ENCODE results near the gene XAB2. TPM values are rescaled to one million over a fixed set of nuclear protein-coding genes. Genes with fewer than 3 reads are reported as not detected.

Gene XAB2
- total RNA-seq, 1 experiment from 2014 or later = 48.0 TPM

DNA sequence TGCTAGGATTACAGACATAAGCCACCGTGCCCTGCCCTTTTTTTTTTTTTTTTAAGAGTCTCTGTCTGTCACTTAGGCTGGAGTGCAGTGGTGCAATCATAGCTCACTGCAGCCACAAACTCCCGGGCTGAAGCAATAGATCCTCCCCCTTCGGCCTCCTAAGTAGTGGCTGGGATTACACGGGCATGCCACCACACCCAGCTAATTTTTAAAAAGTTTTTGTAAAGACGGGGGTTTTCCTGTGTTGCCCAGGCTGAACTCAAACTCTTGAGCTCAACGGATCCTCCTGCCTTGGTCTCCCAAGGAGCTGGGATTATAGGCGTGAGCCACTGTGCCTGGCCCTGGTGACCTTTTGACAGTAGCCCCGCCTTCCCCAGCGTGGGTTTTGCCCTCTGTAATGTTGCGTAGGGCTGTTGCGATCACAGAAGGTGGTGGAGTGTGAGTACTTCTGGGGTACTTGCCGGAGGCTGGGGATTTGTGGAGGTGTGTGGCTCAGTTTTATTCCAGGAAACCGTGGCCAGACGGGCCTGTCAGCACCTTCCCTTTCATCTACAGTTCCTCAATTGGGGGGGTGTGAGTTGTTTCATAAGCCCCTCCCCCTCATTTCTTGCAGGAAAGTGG, 27.9 kb upstream of the XAB2 start:
- WGBS (ENCODE audit: extremely low coverage, insufficient read length, low lambda C conversion rate) = no CpG with 5 or more reads among the region's 14 CpGs

More for the DNA sequence above, 27.9 kb upstream of the XAB2 start:
- Histone ChIP-seq H4K91ac (ENCODE audit: insufficient read length, low read depth, low read length) (no peak overlapping the region), H4K20me1 (ENCODE audit: control insufficient read depth, insufficient read depth, insufficient read length) (no peaks in the 10 kb centered on the region), H3K27ac (ENCODE audit: insufficient read length, low read depth, low read length) (no peak overlapping the region), H2BK5ac (ENCODE audit: insufficient read length, low read length) (no peak overlapping the region), H3K23ac (ENCODE audit: insufficient read length, low read depth, low read length) (no peak overlapping the region), H3K9me3 (ENCODE audit: control insufficient read depth, low read depth, low read length) (no peaks in the 10 kb centered on the region), H2BK20ac (ENCODE audit: low read depth, low read length, poor library complexity, severe bottlenecking) (no peak overlapping the region), H3K9ac (ENCODE audit: extremely low read depth, insufficient read length, low read length) (no peak overlapping the region), H2BK15ac (ENCODE audit: low read depth, low read length) (no peak overlapping the region), H3K4me2 (ENCODE audit: insufficient read depth, insufficient read length, low read length) (no peak overlapping the region), H2BK12ac (ENCODE audit: insufficient read length, low read depth, low read length) (no peak overlapping the region), H4K8ac (replicated peaks; ENCODE audit: insufficient read length, low read depth, low read length) (no peak overlapping the region), H3K27me3 (ENCODE audit: insufficient read depth, low read length) (peaks cover 4% of the 10 kb centered on the region; the same call in 1 of the 2 replicates), H3K23me2 (ENCODE audit: insufficient read length, low read depth, low read length, poor library complexity, severe bottlenecking) (no peaks in the 10 kb centered on the region), H3K4ac (ENCODE audit: low read depth, low read length) (no peak overlapping the region), H3K14ac (ENCODE audit: insufficient read depth, low read length) (no peak overlapping the region), H3K56ac (ENCODE audit: insufficient read length, low read depth, low read length) (no peak overlapping the region), H3T11ph (ENCODE audit: low read length) (no peak overlapping the region), H2BK120ac (ENCODE audit: low read depth, low read length, poor library complexity, severe bottlenecking) (no peak overlapping the region), H3K4me1 (ENCODE audit: insufficient read depth, low read length) (no peaks in the 10 kb centered on the region), H3K18ac (ENCODE audit: insufficient read length, low read depth, low read length) (peak overlapping the region; percentile 38), H3K79me2 (ENCODE audit: insufficient read depth, low read length) (no peaks in the 10 kb centered on the region), H2AK5ac (ENCODE audit: insufficient read length, low read length) (no peak overlapping the region), H3K79me1 (ENCODE audit: insufficient read depth, low read depth, low read length, poor library complexity, severe bottlenecking) (no peaks in the 10 kb centered on the region), H2AFZ (ENCODE audit: low read length) (no peak overlapping the region), H4K5ac (ENCODE audit: insufficient read length, low read depth, low read length) (no peak overlapping the region)
- TF ChIP-seq, protein P1, sequence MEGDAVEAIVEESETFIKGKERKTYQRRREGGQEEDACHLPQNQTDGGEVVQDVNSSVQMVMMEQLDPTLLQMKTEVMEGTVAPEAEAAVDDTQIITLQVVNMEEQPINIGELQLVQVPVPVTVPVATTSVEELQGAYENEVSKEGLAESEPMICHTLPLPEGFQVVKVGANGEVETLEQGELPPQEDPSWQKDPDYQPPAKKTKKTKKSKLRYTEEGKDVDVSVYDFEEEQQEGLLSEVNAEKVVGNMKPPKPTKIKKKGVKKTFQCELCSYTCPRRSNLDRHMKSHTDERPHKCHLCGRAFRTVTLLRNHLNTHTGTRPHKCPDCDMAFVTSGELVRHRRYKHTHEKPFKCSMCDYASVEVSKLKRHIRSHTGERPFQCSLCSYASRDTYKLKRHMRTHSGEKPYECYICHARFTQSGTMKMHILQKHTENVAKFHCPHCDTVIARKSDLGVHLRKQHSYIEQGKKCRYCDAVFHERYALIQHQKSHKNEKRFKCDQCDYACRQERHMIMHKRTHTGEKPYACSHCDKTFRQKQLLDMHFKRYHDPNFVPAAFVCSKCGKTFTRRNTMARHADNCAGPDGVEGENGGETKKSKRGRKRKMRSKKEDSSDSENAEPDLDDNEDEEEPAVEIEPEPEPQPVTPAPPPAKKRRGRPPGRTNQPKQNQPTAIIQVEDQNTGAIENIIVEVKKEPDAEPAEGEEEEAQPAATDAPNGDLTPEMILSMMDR (conservative IDR thresholded peaks at IDR 0.05) = no peak
- H3K9me3 Mint-ChIP-seq = peaks cover 0 to 3% of the 10 kb centered on the region in 2 experiments; a peak in 2 of 5 replicates
- DNase-seq = no peak
- no peak overlapping the region for H3K27ac Mint-ChIP-seq
- no peak overlapping the region for H3K4me3 Mint-ChIP-seq
- H3K36me3 Mint-ChIP-seq (ENCODE audit: insufficient read depth in 1 of 3, low read depth in 3 of 3) = no peaks in the 10 kb centered on the region
- H3K4me1 Mint-ChIP-seq = peaks cover 2 to 6% of the 10 kb centered on the region in 2 experiments
- peaks cover 89% of the 10 kb centered on the region for H3K27me3 Mint-ChIP-seq (ENCODE audit: low read depth)

All from H9 (cell line).